GM19099 (cell line): ENCODE results near the gene DAB2IP.

Experiments used
- POLR2A ChIP-seq: IDR thresholded peaks from 3 replicates; pipeline ENCODE4 v1.6.1; 2011; ENCODE audit warnings: low read depth; ENCODE audit not compliant: insufficient read length; ENCODE audit errors: extremely low read depth

DAB2IP gene

GRCh38 chr9:121812159-121812735 lies 160.8 kb downstream of the DAB2IP start:
- TF ChIP-seq POLR2A = no peak

GRCh38 chr9:121813519-121814210 lies 162.2 kb downstream of the DAB2IP start:
- no peak for TF ChIP-seq POLR2A

GRCh38 chr9:121814594-121814993 lies 163.2 kb downstream of the DAB2IP start:
- no peak for TF ChIP-seq POLR2A

DNA sequence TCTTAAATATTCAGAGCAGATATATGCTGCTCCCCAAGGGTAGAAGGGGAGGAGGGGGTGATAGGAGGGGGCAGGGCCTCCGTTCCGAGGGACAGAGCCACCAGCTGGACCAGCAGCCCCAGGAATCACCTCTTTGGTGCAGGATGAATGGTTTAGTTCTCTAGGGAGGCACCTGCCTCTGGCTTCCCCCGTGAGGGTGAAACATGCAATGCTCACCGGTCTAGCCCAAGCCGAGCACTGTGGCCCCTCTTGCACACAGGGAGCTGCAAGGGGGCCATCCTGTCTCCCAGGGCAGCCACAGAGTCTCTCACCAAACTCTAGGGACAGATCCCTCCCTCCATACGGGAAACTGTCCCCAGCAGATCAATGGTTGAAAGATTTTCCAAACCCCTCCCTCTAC lies 163.7 kb downstream of the DAB2IP start:
- no peak for TF ChIP-seq POLR2A

GRCh38 chr9:121815546-121816448 lies 164.4 kb downstream of the DAB2IP start:
- TF ChIP-seq POLR2A = no peak

DNA sequence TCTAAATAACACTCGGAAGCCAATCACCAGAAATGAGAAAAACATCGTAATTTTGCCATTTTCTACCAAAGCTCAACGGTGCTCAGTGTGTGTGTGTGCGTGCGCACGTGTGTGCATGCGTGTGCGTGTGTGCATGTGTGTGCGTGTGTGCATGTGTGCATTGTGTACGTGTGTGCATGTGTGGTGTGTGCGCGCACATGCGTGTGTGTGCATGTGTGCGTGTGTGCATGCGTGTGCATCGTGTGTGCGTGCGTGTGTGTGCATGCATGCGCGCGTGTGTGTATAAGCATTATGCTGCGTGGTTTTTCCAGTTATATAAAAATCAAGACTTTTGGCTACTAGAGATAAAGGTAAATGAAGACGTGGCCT lies 165.0 kb downstream of the DAB2IP start:
- no peak for TF ChIP-seq POLR2A

DNA sequence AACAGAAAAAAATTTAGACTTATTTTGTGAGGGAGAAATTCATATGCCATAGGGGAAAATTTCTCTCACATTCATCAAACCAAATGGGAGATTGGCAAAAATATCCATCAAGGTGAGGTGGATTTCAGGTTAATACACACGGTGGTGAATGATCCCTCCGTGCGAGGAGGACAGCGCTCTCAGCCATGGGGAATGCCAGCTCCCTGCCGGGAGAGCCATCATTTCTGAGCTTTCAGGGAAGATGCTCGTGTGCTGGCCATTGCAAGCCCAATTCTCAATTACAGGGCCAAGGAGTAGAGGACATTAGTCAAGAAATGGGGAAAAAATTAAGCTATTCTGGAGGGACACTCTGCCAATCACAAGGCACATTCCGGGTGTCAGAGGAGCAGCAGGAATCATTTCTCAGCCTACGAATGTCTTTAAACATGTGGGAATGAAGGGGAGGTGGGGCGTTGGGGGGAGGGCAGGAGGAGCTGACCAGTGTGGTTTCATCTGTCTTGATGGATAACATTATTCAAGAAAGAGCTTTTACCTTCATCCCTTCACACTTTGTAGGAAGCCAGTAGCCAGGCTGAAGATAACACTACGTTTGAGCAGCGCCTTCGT lies 165.5 kb downstream of the DAB2IP start:
- no peak for TF ChIP-seq POLR2A

GRCh38 chr9:121817476-121817875 lies 166.0 kb downstream of the DAB2IP start:
- no peak for TF ChIP-seq POLR2A

DNA sequence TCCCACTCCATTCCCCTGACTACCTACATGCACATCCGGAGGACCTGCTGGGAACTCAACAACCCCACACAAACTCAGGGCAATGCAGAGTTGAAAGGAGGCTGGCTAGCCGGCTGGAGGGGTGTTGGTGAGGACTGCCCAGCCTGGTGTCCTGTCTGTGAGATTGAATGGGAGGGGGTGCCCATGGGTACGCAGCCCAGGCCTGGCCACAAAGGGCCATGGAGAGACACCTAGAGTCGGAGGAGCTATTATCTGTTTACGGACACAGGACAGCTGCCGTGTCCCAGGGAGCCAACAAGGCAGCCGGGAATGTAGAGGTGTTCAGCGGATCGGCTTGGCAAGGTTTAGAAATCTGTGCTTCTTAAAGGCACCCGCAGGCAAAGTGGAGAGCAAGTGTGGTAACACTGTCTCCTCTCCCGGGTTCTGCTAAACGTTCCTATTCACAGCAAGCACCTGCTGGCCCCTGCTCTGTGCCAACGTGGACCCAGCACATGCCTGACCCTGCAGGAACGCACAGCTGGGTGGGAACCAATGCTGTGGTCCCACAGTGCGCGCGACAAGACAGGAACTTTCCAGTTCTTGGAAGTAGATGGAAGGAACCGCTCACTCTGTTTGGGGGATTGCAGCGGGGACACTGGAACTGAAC lies 166.7 kb downstream of the DAB2IP start:
- no peak for TF ChIP-seq POLR2A

- TF ChIP-seq POLR2A = no peak
Observed at GRCh38 chr9:121818841-121819427, 167.5 kb downstream of the DAB2IP start.

DNA sequence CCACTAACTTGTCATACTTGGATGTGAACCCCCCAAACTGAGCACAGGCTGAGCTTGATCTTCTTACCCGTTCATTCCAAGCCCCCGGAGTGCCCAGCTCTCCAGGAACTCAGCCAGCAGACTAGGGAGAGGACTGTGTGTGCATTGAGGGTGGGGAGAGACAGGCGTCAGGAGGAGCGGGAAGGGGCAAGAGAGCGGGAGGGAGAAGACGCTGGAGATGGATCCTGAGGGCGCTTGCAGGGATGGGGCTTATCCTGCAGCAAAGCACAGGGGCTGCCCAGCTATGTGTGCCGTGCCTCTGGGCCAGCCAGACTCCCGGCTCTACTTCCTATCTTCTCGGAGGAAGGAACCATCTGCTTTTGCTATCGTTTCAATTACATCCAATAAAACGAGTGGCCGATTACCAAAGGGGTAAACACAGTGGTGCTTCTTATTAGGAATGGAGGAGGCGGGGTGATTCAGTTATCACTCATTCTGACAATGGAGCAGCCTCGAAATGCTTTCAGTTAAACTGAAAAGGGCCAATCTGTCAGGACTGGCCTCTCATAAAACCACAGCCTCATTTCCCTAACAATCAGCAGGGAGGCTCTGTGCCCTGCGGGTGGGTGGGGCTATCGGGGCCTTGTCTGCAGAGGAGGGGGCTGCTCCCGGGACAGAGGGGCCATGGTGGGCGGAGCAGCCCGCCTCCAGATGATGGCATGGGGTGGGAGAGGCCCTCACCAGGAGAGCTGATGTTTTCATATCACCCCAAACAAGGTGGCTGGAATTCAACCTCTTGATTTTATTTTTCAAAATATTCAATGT lies 168.2 kb downstream of the DAB2IP start:
- TF ChIP-seq POLR2A = no peak

DNA sequence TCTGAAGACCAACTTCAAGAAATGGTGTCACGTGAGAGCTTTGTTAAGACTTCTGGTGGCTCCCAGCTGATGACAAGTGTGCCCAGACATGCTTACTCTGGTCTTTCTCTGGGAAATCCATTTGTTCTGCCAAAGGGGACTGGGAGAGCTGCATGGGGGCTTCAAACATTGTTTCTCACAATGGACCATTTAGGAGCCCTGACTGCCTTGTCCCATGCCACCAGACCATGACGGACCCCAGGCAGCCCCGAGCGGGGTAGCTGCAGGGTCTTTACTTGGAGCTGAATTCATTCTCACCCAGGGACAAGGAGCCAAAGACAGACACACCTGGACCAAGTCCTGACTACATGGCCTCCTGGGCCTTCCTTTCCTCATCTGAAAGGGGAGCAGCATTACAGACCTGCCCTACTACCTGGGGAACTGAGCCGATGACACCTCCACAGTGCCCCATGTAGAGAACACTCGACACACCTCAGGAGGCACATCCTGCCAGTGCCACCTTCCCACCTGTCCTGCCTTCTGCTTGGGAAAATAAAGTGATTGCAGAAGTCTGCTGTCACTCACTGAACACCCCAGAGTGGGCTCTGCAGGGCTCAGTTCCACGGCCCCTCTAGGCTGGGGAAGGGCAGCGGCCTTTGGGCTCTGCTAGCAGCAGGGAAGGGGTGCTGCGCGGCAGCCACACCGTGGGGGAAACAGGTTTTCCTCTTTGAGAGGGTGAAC lies 169.0 kb downstream of the DAB2IP start:
- TF ChIP-seq POLR2A = no peak

GRCh38 chr9:121821326-121821725 lies 169.9 kb downstream of the DAB2IP start:
- TF ChIP-seq POLR2A = no peak
